Thyroid gland (tissue), 4 donors: ENCODE measurements around the gene IL17RC. TPM values are rescaled to one million over a fixed set of nuclear protein-coding genes. Genes with fewer than 3 reads are reported as not detected.

ENCODE experiments used
- DNase-seq, 2 donors: peaks; one replicate each; pipeline ENCODE4 v3.0.0-alpha.2; 2019
- H3K27ac ChIP-seq, 3 donors: fragments of 200-600 bp; sonication (generic); 1 replicate in 2 of 3; 2 replicates in 1 of 3; pipeline ENCODE4 v1.5.1; 2016 to 2019; ENCODE audit warnings: mild to moderate bottlenecking in 1 of 3, moderate library complexity in 1 of 3
- H3K27me3 ChIP-seq: fragments of 200-600 bp; sonication (generic); one replicate; pipeline ENCODE4 v1.5.1; 2019
- H3K36me3 ChIP-seq, 2 donors: fragments of 200-600 bp; sonication (generic); one replicate each; pipeline ENCODE4 v1.5.1; 2016 to 2019
- H3K4me1 ChIP-seq, 2 donors: fragments of 200-600 bp; sonication (generic); one replicate each; pipeline ENCODE4 v1.5.1; 2017 to 2019
- H3K4me3 ChIP-seq, 3 donors: fragments of 200-600 bp; sonication (generic); replicated peaks in 1 of 3; 1 replicate in 2 of 3; 2 replicates in 1 of 3; pipeline ENCODE4 v1.5.1; 2016; ENCODE audit warnings: mild to moderate bottlenecking in 1 of 3
- H3K9me3 ChIP-seq: fragments of 200-600 bp; sonication (generic); one replicate; pipeline ENCODE4 v1.5.1; 2017
- CTCF ChIP-seq, 6 experiments: fragments of 200-600 bp in 3 of 6; fragments of 450-650 bp in 3 of 6; sonication (generic) in 3 of 6; IDR thresholded peaks; one replicate each; pipeline ENCODE4 v1.5.1; 2016 to 2019; ENCODE audit warnings: antibody characterized with exemption in 6 of 6, mild to moderate bottlenecking in 2 of 6, inconsistent platforms in 1 of 6, moderate library complexity in 1 of 6
- POLR2A ChIP-seq, 2 donors: fragments of 450-650 bp; IDR thresholded peaks; one replicate each; pipeline ENCODE4 v1.6.1; 2017; ENCODE audit warnings: antibody characterized with exemption in 2 of 2, mild to moderate bottlenecking in 2 of 2, moderate library complexity in 1 of 2
- WGBS, 2 donors: methylation state at CpG; one replicate each; pipeline ENCODE4 v1.1.5; 2017; 5-methylcytosine and 5-hydroxymethylcytosine counted together
- intact Hi-C: fragments of 100-400 bp; cut with DNase I; formaldehyde crosslinking; loops from one replicate; pipeline ENCODE4 v1.15.1; 2023
- total RNA-seq, 4 donors: library from RNA; depleted of rRNA; stranded (reverse); fragments of >200 nt; gene quantifications; one replicate each; pipeline ENCODE4 v1.2.3, GENCODE V29; 2016

The IL17RC gene
- total RNA-seq, 4 donors from 2014 or later: 64.2 to 70.2 (median 68.0) TPM

- intact Hi-C loops: no loop called here
- no peaks in the 10 kb centered on the region for H3K9me3 ChIP-seq
- DNase-seq: peak; percentile 69 to 77
- H3K4me3 ChIP-seq: peak within 1 kb of the TSS; percentile 26 to 52 (median 39)
- peak within 1 kb of the TSS; percentile 40 to 68 (median 50) for H3K27ac ChIP-seq
- peaks cover 16 to 21% of the 10 kb centered on the region in 2 donors for H3K4me1 ChIP-seq
- 14 to 37% methylated on average over 8 of the region's 13 CpGs for WGBS, 2 donors
- H3K36me3 ChIP-seq: no peaks in the 10 kb centered on the region
- H3K27me3 ChIP-seq: no peaks in the 10 kb centered on the region
- peak in 1 of 2 donors; percentile 58 for TF ChIP-seq POLR2A (IDR thresholded peaks at IDR 0.05)
- no peak for TF ChIP-seq CTCF (IDR thresholded peaks at IDR 0.05)
Measured at GRCh38 chr3:9902372-9903237, 14.3 kb upstream of the IL17RC start, which contains the start of gene IL17RE. Gene IL17RE (plus strand): TSS chr3:9902848. CDS start chr3:9902933, 85 bp downstream.

GRCh38 chr3:9903238-9903624, 13.7 kb upstream of the IL17RC start:
- H3K9me3 ChIP-seq: no peaks in the 10 kb centered on the region
- peaks cover 16 to 21% of the 10 kb centered on the region in 2 donors for H3K4me1 ChIP-seq
- peak; percentile 6 to 29 for DNase-seq
- TF ChIP-seq POLR2A (IDR thresholded peaks at IDR 0.05) (no peak), CTCF (IDR thresholded peaks at IDR 0.05) (no peak)
- H3K27me3 ChIP-seq: no peaks in the 10 kb centered on the region
- no peaks in the 10 kb centered on the region for H3K36me3 ChIP-seq
- peak overlapping the region; percentile 40 to 68 (median 50) for H3K27ac ChIP-seq
- peak overlapping the region; percentile 26 to 52 (median 39) for H3K4me3 ChIP-seq
- intact Hi-C loops: no loop called here
- WGBS, 2 donors: 21 to 29% methylated on average over 4 of the region's 4 CpGs

- Histone ChIP-seq H3K9me3 (no peaks in the 10 kb centered on the region), H3K27me3 (no peaks in the 10 kb centered on the region), H3K4me1 (peaks cover 16 to 21% of the 10 kb centered on the region in 2 donors), H3K36me3 (no peaks in the 10 kb centered on the region), H3K27ac (no peak overlapping the region), H3K4me3 (no peak overlapping the region)
- no peak for TF ChIP-seq CTCF (IDR thresholded peaks at IDR 0.05)
- TF ChIP-seq POLR2A (IDR thresholded peaks at IDR 0.05): no peak
- DNase-seq: peak in 1 of 2 donors; percentile 17
- intact Hi-C loops: no loop called here
- 81 to 84% methylated on average over 4 of the region's 4 CpGs for WGBS, 2 donors
Measured at GRCh38 chr3:9903904-9904303, 13.0 kb upstream of the IL17RC start.

GRCh38 chr3:9906480-9906879, 10.4 kb upstream of the IL17RC start:
- intact Hi-C loops: no loop called here
- H3K4me1 ChIP-seq: peaks cover 16 to 21% of the 10 kb centered on the region in 2 donors
- no peak for DNase-seq
- H3K4me3 ChIP-seq: no peak overlapping the region
- H3K9me3 ChIP-seq: no peaks in the 10 kb centered on the region
- H3K27ac ChIP-seq: no peak overlapping the region
- no peaks in the 10 kb centered on the region for H3K27me3 ChIP-seq
- 89 to 92% methylated on average over 5 of the region's 5 CpGs for WGBS, 2 donors
- H3K36me3 ChIP-seq: no peaks in the 10 kb centered on the region
- no peak for TF ChIP-seq POLR2A (IDR thresholded peaks at IDR 0.05)
- TF ChIP-seq CTCF (IDR thresholded peaks at IDR 0.05): no peak

GRCh38 chr3:9908286-9908685, 8.6 kb upstream of the IL17RC start:
- no peaks in the 10 kb centered on the region for H3K27me3 ChIP-seq
- intact Hi-C loops: no loop called here
- peaks cover 3 to 7% of the 10 kb centered on the region in 2 donors for H3K4me1 ChIP-seq
- H3K27ac ChIP-seq: no peak overlapping the region
- WGBS, 2 donors: 91 to 96% methylated on average over 3 of the region's 3 CpGs
- H3K4me3 ChIP-seq: no peak overlapping the region
- no peaks in the 10 kb centered on the region for H3K36me3 ChIP-seq
- no peaks in the 10 kb centered on the region for H3K9me3 ChIP-seq
- TF ChIP-seq POLR2A (IDR thresholded peaks at IDR 0.05) (no peak), CTCF (IDR thresholded peaks at IDR 0.05) (no peak)
- DNase-seq: no peak
